AG10803 (cell line): ENCODE measurements around the gene PITX1.

Experiments used
- DNase-seq: peaks from one replicate; pipeline ENCODE4 v3.0.0; 2010; ENCODE audit warnings: low read depth
- H3K4me3 ChIP-seq: 2 replicates; pipeline ENCODE4 v1.5.1; 2011; ENCODE audit warnings: mild to moderate bottlenecking, low read length, control low read depth
- CTCF ChIP-seq: conservative IDR thresholded peaks from 2 replicates; pipeline ENCODE4 v1.5.1; 2011; ENCODE audit warnings: mild to moderate bottlenecking, low read length, control low read depth, inconsistent platforms

Gene PITX1

DNA sequence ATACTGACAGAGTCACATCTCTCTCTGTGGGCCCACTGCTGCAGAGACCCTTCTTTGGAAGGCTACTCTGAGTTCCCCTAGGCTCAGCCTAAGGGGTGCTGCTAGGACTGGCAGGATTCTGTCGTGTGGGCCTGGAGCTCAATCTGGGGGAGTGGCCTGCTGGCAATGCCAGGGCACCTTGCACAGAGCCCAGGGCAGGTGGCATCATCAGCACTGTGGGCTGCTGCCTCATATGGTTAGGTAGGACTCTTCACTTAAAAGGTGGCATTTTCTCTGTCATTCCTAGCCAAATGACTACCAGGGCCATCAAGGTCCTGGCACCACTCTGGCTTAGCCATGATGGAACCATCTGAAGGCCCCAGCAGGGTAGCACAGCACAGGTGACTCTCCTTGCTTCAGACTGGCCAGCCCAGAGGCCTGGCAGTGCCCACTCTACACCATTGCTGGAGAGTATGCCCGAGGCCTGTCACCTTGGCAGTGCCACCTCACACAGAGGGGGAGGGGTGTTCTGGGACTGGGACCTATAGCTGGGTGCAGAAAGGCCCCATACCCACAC is 21.9 kb downstream of the PITX1 start:
- no peak for TF ChIP-seq CTCF
- no peak for DNase-seq

GRCh38 chr5:135011355-135012032 is 22.5 kb downstream of the PITX1 start:
- no peak overlapping the region for H3K4me3 ChIP-seq
- DNase-seq, result no peak
- no peak for TF ChIP-seq CTCF

More for the DNA sequence above, 21.9 kb downstream of the PITX1 start:
- no peak overlapping the region for H3K4me3 ChIP-seq

GRCh38 chr5:135010502-135011354 is 23.3 kb downstream of the PITX1 start:
- H3K4me3 ChIP-seq, result no peak overlapping the region
- DNase-seq, result no peak
- peak; percentile 35; the same call in 1 of the 2 replicates for TF ChIP-seq CTCF

DNA sequence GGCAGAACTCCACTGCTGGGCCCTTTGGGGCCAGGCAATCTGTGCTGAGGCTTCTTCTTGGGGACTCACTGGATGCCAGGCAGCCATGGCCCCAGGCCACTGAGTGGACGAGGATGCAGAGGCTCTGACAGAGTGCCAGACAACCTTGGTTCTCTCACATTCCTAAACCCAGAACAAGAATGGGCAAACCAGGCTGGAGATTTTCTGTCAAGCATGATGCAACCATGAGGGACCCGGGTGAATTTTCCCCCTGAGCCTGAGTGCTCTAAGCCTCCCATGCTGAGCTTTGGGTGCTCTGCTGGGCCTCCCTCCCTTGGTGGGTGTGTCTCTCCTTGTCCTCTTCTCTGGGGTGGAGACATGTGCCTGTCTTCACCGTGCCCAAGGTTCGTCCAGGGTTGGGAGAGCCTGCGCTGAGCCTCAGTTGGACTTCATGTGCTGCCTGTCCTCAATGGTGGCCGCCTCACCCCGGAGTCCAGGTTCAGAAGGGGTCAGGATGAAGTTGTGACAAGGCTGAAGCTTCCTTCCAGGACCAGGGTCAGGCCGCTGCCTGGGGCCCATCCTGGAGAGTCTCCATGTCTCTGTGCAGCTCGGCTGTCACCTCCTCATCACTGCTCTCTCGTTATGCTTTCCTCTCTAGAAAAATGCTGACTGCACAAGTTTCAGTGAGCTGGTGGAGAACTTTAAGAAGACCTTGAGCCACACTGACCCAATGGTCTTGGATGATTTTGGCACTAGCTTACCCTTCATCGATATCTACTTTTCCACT is 24.1 kb downstream of the PITX1 start:
- DNase-seq, result no peak
- H3K4me3 ChIP-seq, result no peak overlapping the region
- TF ChIP-seq CTCF, result no peak

GRCh38 chr5:135008981-135009735 is 24.9 kb downstream of the PITX1 start:
- DNase-seq, result no peak

More at GRCh38 chr5:135008981-135009735, 24.9 kb downstream of the PITX1 start:
- H3K4me3 ChIP-seq, result no peak overlapping the region
- no peak for TF ChIP-seq CTCF
